SK-N-SH (cell line): ENCODE data around the gene ZSCAN10. TPM values are rescaled to one million over a fixed set of nuclear protein-coding genes. Genes with fewer than 3 reads are reported as not detected.
"Not testable (repeated sequence)": the region's sequence is repeated elsewhere in the genome, so short reads cannot be mapped to it uniquely, and the experiment has no call there.

Experiments
- CTCF ChIA-PET: fragments of 300-600, 350-600 bp; formaldehyde crosslinking; extraction: SDS; loops from one replicate; lab custom pipeline; 2021; lab: Yijun Ruan, JAX
- POLR2A ChIA-PET: fragments of 350-600 bp; sonication (Branson Sonifier 250); formaldehyde crosslinking; extraction: SDS; loops from one replicate; lab custom pipeline; 2020; ENCODE audit warnings: antibody characterized with exemption, inconsistent platforms; lab: Yijun Ruan, JAX
- DNase-seq: peaks from one replicate; pipeline ENCODE4 v3.0.0; 2012
- H2AFZ ChIP-seq: fragments of 200-600 bp; sonication (generic); 2 replicates; pipeline ENCODE4 v1.8.1; 2016; ENCODE audit warnings: antibody characterized with exemption, mild to moderate bottlenecking, low read depth
- H3F3A ChIP-seq: fragments of 200-600 bp; sonication (generic); replicated peaks from 2 replicates; pipeline ENCODE3; 2016; ENCODE audit warnings: antibody characterized with exemption, mild to moderate bottlenecking; ENCODE audit not compliant: insufficient read depth
- H3K27ac ChIP-seq, 2 experiments: fragments of 200-500 bp in 1 of 2; fragments of 200-600 bp in 1 of 2; sonication (Bioruptor generic) in 1 of 2; sonication (generic), shearing (Covaris generic) in 1 of 2; 2 replicates each; pipeline versions ENCODE4 v1.5.1 to v1.6.1; 2014 to 2016; ENCODE audit warnings: low read depth in 2 of 2, inconsistent platforms in 1 of 2, low read length in 1 of 2, mild to moderate bottlenecking in 1 of 2, mixed read lengths in 1 of 2
- H3K27me3 ChIP-seq: fragments of 200-600 bp; sonication (generic), shearing (Covaris generic); 2 replicates; pipeline ENCODE4 v1.6.1; 2016; ENCODE audit warnings: mixed run types; ENCODE audit not compliant: insufficient read depth
- H3K36me3 ChIP-seq, 2 experiments: fragments of 200-500 bp in 1 of 2; fragments of 200-600 bp in 1 of 2; sonication (Bioruptor generic) in 1 of 2; sonication (generic) in 1 of 2; replicated peaks in 1 of 2; 2 replicates each; pipeline versions ENCODE3 to v1.5.1; 2014 to 2016; ENCODE audit warnings: low read length in 1 of 2, mild to moderate bottlenecking in 1 of 2; ENCODE audit not compliant: insufficient read depth in 2 of 2, control insufficient read depth in 1 of 2
- H3K4me1 ChIP-seq, 2 experiments: fragments of 200-500 bp in 1 of 2; fragments of 200-600 bp in 1 of 2; sonication (Bioruptor generic) in 1 of 2; sonication (generic), shearing (Covaris generic) in 1 of 2; 2 replicates each; pipeline versions ENCODE4 v1.5.1 to v1.6.1; 2014 to 2016; ENCODE audit warnings: low read depth in 1 of 2, low read length in 1 of 2, mixed run types in 1 of 2; ENCODE audit not compliant: insufficient read depth in 2 of 2, control insufficient read depth in 1 of 2
- H3K4me2 ChIP-seq: fragments of 200-600 bp; sonication (generic), shearing (Covaris generic); 2 replicates; pipeline ENCODE4 v1.6.1; 2017; ENCODE audit warnings: mixed run types
- H3K4me3 ChIP-seq, 2 experiments: fragments of 200-500 bp in 1 of 2; fragments of 200-600 bp in 1 of 2; sonication (Bioruptor generic) in 1 of 2; sonication (generic), shearing (Covaris generic) in 1 of 2; 2 replicates each; pipeline versions ENCODE4 v1.5.1 to v1.8.1; 2014 to 2016; ENCODE audit warnings: low read depth in 2 of 2, inconsistent platforms in 1 of 2, low read length in 1 of 2, mild to moderate bottlenecking in 1 of 2, mixed read lengths in 1 of 2, moderate library complexity in 1 of 2
- H3K79me2 ChIP-seq: fragments of 200-600 bp; sonication (generic); 2 replicates; pipeline ENCODE4 v1.8.1; 2017; ENCODE audit warnings: mild to moderate bottlenecking; ENCODE audit not compliant: insufficient read depth
- H3K9ac ChIP-seq: fragments of 200-600 bp; sonication (generic); 2 replicates; pipeline ENCODE4 v1.6.1; 2017; ENCODE audit warnings: mixed run types
- H3K9me2 ChIP-seq: fragments of 200-600 bp; sonication (generic); 2 replicates; pipeline ENCODE4 v1.6.1; 2017; ENCODE audit warnings: mixed run types
- H3K9me3 ChIP-seq: fragments of 200-600 bp; sonication (generic); 2 replicates; pipeline ENCODE4 v1.6.1; 2017; ENCODE audit warnings: mixed run types, mild to moderate bottlenecking, moderate library complexity
- H4K20me1 ChIP-seq: fragments of 200-600 bp; sonication (generic); 2 replicates; pipeline ENCODE4 v1.6.1; 2017; ENCODE audit warnings: mild to moderate bottlenecking, mixed run types; ENCODE audit not compliant: insufficient read depth
- ELF1 ChIP-seq: IDR thresholded peaks from 2 replicates; pipeline ENCODE4 v1.4.0; 2012
- FOSL2 ChIP-seq: IDR thresholded peaks from 2 replicates; pipeline ENCODE4 v1.4.0; 2012; ENCODE audit warnings: low read depth, mild to moderate bottlenecking, moderate library complexity, borderline replicate concordance
- FOXJ3 ChIP-seq: sonication (generic); formaldehyde crosslinking; IDR thresholded peaks from 2 replicates; pipeline ENCODE4 v1.5.1; 2020; ENCODE audit warnings: mild to moderate bottlenecking, missing genetic modification reagents
- JUND ChIP-seq: IDR thresholded peaks from 2 replicates; pipeline ENCODE4 v1.4.0; 2012
- MEF2A ChIP-seq: IDR thresholded peaks from 2 replicates; pipeline ENCODE4 v1.4.0; 2012; ENCODE audit warnings: low read depth, borderline replicate concordance
- NRF1 ChIP-seq: IDR thresholded peaks from 2 replicates; pipeline ENCODE4 v1.6.1; 2012; ENCODE audit warnings: low read depth, mild to moderate bottlenecking, low read length
- POLR2AphosphoS5 ChIP-seq: IDR thresholded peaks from 2 replicates; pipeline ENCODE4 v1.6.1; 2012; ENCODE audit warnings: low read depth, low read length
- TEAD4 ChIP-seq: IDR thresholded peaks from 2 replicates; pipeline ENCODE4 v1.4.0; 2012; ENCODE audit warnings: mild to moderate bottlenecking, borderline replicate concordance; ENCODE audit not compliant: insufficient read depth
- WGBS: methylation state at CpG from one replicate; pipeline ENCODE4 v1.1.6; 2017; ENCODE audit warnings: low lambda C conversion rate; 5-methylcytosine and 5-hydroxymethylcytosine counted together
- polyA plus RNA-seq, 3 experiments: library from polyadenylated mRNA; depleted of rRNA; stranded (reverse); fragments of >200 nt; gene quantifications; 2 replicates each; pipeline ENCODE4 v1.2.3, GENCODE V29; 2012
- TF ChIP-seq, protein P1 (sequence below): fragments of 150-350 bp; IDR thresholded peaks from 2 replicates; pipeline ENCODE4 v1.6.1; 2016; ENCODE audit warnings: mild to moderate bottlenecking, low read depth, low read length
- TF ChIP-seq, protein P2 (sequence below): IDR thresholded peaks from 2 replicates; pipeline ENCODE4 v1.6.1; 2012; ENCODE audit warnings: mild to moderate bottlenecking, low read depth, low read length, moderate library complexity

Gene ZSCAN10
- polyA plus RNA-seq, 1 of the 3 experiments (the other 2 are of a cell fraction) = 0.05 TPM

DNA sequence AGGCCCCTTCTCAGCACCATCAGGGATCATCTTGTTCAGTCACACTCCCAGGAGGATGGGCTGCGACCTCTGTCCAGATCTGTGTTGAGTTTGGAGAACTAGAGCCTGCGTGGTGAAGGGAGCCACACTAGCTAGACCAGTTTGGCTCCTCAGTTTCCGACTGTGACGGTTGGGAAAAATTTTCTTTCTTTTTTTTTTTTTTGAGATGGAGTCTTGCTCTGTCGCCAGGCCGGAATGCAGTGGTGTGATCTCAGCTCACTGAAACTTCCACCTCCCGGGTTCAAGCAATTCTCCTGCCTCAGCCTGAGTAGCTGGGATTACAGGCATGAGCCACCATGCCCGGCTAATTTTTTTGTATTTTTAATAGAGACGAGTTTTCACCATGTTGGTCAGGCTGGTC is 40.5 kb upstream of the ZSCAN10 start:
- H3K27ac ChIP-seq = peak overlapping the region in 1 of 2 experiments; percentile 46; a peak in 2 of 4 replicates
- peaks cover 20% of the 10 kb centered on the region for H3K79me2 ChIP-seq
- not testable (repeated sequence) for H3K9me3 ChIP-seq, H3K27me3 ChIP-seq, H3K4me2 ChIP-seq, H3K4me3 ChIP-seq, H3K4me1 ChIP-seq
- H3K9ac ChIP-seq = 0 out of 2 replicates have a peak overlapping the region, but pooled peaks have one; percentile 3
- WGBS = 73% methylated on average over 8 of the region's 9 CpGs
- peak; percentile 18; the same call in 1 of the 2 replicates for TF ChIP-seq FOSL2
- TF ChIP-seq, all 33 proteins: peak for 1; not testable (repeated sequence) for 32
- H4K20me1 ChIP-seq, H2AFZ ChIP-seq, DNase-seq, H3K9me2 ChIP-seq, POLR2A ChIA-PET, H3F3A ChIP-seq: not testable (repeated sequence)
- peaks cover 5 to 38% of the 10 kb centered on the region in 2 experiments for H3K36me3 ChIP-seq
- CTCF ChIA-PET = interaction anchor here (0.8 to 1.4 kb wide), 2 partner anchors 11 to 81 kb away, joined by 3 to 6 read pairs; no protein-coding TSS in a partner anchor

GRCh38 chr16:3138823-3139426 is 39.8 kb upstream of the ZSCAN10 start:
- CTCF ChIA-PET = interaction anchor here (0.6 to 1.4 kb wide), 4 partner anchors 10 to 81 kb away, joined by 3 to 6 read pairs (median 3); no protein-coding TSS in a partner anchor
- no peak overlapping the region for H3K4me2 ChIP-seq
- WGBS = 85% methylated on average over 10 of the region's 14 CpGs

DNA sequence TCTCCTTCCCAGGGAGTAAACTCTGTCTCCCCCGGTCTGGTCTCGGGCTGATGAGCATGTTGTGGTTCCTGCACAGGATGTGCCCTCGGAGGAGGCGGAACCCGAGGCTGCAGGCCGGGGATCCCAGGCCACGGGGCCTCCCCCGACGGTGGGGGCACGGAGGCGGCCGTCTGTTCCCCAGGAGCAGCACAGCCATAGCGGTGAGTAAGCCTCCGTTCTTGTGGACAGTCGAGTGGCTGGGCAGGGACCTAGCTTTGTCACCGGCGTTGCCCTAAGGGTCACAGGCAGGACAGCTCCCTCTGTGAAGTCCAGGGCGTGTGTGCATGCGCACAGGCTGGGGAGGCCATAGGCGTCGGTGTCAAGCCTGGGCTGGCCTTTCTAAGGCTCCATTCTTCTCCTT is 39.2 kb upstream of the ZSCAN10 start:
- Histone ChIP-seq H3K36me3 (peaks cover 5 to 38% of the 10 kb centered on the region in 2 experiments), H3F3A (peaks cover 4% of the 10 kb centered on the region), H3K4me1 (peaks cover 0 to 7% of the 10 kb centered on the region in 2 experiments; a peak in 2 of 4 replicates), H3K4me3 (no peak overlapping the region), H3K9ac (no peak overlapping the region), H3K9me3 (no peaks in the 10 kb centered on the region)
- POLR2A ChIA-PET = interaction anchor here (1.3 kb wide), 1 partner anchor 11 kb away, joined by 3 read pairs; no protein-coding TSS in a partner anchor
- no peak for DNase-seq
- CTCF ChIA-PET = interaction anchor here (0.6 to 4.6 kb wide), 6 partner anchors 10 to 110 kb away, joined by 3 to 43 read pairs (median 4); no protein-coding TSS in a partner anchor
- TF ChIP-seq, protein P1, sequence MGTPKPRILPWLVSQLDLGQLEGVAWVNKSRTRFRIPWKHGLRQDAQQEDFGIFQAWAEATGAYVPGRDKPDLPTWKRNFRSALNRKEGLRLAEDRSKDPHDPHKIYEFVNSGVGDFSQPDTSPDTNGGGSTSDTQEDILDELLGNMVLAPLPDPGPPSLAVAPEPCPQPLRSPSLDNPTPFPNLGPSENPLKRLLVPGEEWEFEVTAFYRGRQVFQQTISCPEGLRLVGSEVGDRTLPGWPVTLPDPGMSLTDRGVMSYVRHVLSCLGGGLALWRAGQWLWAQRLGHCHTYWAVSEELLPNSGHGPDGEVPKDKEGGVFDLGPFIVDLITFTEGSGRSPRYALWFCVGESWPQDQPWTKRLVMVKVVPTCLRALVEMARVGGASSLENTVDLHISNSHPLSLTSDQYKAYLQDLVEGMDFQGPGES = no peak
- TF ChIP-seq FOXJ3 (CRISPR knock-in tag) (no peak), ELF1 (no peak), MEF2A (no peak), NRF1 (no peak), JUND (no peak)
- TF ChIP-seq, protein P2, sequence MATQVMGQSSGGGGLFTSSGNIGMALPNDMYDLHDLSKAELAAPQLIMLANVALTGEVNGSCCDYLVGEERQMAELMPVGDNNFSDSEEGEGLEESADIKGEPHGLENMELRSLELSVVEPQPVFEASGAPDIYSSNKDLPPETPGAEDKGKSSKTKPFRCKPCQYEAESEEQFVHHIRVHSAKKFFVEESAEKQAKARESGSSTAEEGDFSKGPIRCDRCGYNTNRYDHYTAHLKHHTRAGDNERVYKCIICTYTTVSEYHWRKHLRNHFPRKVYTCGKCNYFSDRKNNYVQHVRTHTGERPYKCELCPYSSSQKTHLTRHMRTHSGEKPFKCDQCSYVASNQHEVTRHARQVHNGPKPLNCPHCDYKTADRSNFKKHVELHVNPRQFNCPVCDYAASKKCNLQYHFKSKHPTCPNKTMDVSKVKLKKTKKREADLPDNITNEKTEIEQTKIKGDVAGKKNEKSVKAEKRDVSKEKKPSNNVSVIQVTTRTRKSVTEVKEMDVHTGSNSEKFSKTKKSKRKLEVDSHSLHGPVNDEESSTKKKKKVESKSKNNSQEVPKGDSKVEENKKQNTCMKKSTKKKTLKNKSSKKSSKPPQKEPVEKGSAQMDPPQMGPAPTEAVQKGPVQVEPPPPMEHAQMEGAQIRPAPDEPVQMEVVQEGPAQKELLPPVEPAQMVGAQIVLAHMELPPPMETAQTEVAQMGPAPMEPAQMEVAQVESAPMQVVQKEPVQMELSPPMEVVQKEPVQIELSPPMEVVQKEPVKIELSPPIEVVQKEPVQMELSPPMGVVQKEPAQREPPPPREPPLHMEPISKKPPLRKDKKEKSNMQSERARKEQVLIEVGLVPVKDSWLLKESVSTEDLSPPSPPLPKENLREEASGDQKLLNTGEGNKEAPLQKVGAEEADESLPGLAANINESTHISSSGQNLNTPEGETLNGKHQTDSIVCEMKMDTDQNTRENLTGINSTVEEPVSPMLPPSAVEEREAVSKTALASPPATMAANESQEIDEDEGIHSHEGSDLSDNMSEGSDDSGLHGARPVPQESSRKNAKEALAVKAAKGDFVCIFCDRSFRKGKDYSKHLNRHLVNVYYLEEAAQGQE = no peak
- TF ChIP-seq, all 33 proteins: peak for 0
- Histone ChIP-seq H3K79me2 (peaks cover 32% of the 10 kb centered on the region), H3K4me2 (no peak overlapping the region), H3K9me2 (no peaks in the 10 kb centered on the region), H2AFZ (no peak overlapping the region), H3K27me3 (no peaks in the 10 kb centered on the region), H4K20me1 (no peaks in the 10 kb centered on the region), H3K27ac (no peak overlapping the region)
- WGBS = 81% methylated on average over 4 of the region's 21 CpGs

More at GRCh38 chr16:3138823-3139426, 39.8 kb upstream of the ZSCAN10 start:
- peaks cover 26% of the 10 kb centered on the region for H3K79me2 ChIP-seq
- peaks cover 0 to 7% of the 10 kb centered on the region in 2 experiments; a peak in 2 of 4 replicates for H3K4me1 ChIP-seq
- POLR2A ChIA-PET = no interaction called here
- no peaks in the 10 kb centered on the region for H3K9me3 ChIP-seq
- H3K9me2 ChIP-seq = no peaks in the 10 kb centered on the region
- H3K27me3 ChIP-seq = no peaks in the 10 kb centered on the region
- no peak for TF ChIP-seq TEAD4
- TF ChIP-seq POLR2AphosphoS5 = no peak
- H3K36me3 ChIP-seq = peaks cover 5 to 38% of the 10 kb centered on the region in 2 experiments
- no peaks in the 10 kb centered on the region for H4K20me1 ChIP-seq
- no peak overlapping the region for H2AFZ ChIP-seq
- peaks cover 4% of the 10 kb centered on the region for H3F3A ChIP-seq
- no peak for DNase-seq
- 0 out of 2 replicates have a peak overlapping the region, but pooled peaks have one; percentile 3 for H3K9ac ChIP-seq
- H3K27ac ChIP-seq = peak overlapping the region in 1 of 2 experiments; percentile 46; a peak in 1 of 4 replicates
- H3K4me3 ChIP-seq = no peak overlapping the region
